ENCODE data around the gene NHLRC1. TPM values are rescaled to one million over a fixed set of nuclear protein-coding genes. Genes with fewer than 3 reads are reported as not detected.
A peak's percentile ranks its signal among the peaks of the same experiment; 100 is the strongest.
"Not testable (repeated sequence)": the region's sequence is repeated elsewhere in the genome, so short reads cannot be mapped to it uniquely, and the experiment has no call there.

The NHLRC1 gene
- polyA plus RNA-seq (ENCODE audit: insufficient read depth in 1 of 5, insufficient read length in 5 of 5, low replicate concordance in 1 of 5): 1 to 10 TPM; 1.9 to 2.6 (median 2.2) TPM
- long read RNA-seq, donor 1, transcript NHLRC1-201 (1 exons, 2,248 nt): major isoform, 6 of 6 reads
- long read RNA-seq, donor 1, partial matches to known transcripts: 0 of 6 reads
- long read RNA-seq, donor 1, other reads (novel, unspliced or antisense): 0 of 6 reads
- long read RNA-seq, donor 2, partial matches to known transcripts: 0 of 4 reads
- long read RNA-seq, donor 2, other reads (novel, unspliced or antisense): 0 of 4 reads
- long read RNA-seq, donor 3, partial matches to known transcripts: 0 of 3 reads
- long read RNA-seq, donor 3, other reads (novel, unspliced or antisense): 0 of 3 reads
- long read RNA-seq, donor 4: 0 reads
- long read RNA-seq, donor 5, partial matches to known transcripts: 0 of 4 reads
- long read RNA-seq, donor 5, other reads (novel, unspliced or antisense): 0 of 4 reads
- long read RNA-seq, donor 6, partial matches to known transcripts: 0 of 4 reads
- long read RNA-seq, donor 6, other reads (novel, unspliced or antisense): 0 of 4 reads
- long read RNA-seq, donor 7, partial matches to known transcripts: 0 of 2 reads
- long read RNA-seq, donor 7, other reads (novel, unspliced or antisense): 0 of 2 reads
- long read RNA-seq, donor 8, partial matches to known transcripts: 0 of 2 reads
- long read RNA-seq, donor 8, other reads (novel, unspliced or antisense): 0 of 2 reads

DNA sequence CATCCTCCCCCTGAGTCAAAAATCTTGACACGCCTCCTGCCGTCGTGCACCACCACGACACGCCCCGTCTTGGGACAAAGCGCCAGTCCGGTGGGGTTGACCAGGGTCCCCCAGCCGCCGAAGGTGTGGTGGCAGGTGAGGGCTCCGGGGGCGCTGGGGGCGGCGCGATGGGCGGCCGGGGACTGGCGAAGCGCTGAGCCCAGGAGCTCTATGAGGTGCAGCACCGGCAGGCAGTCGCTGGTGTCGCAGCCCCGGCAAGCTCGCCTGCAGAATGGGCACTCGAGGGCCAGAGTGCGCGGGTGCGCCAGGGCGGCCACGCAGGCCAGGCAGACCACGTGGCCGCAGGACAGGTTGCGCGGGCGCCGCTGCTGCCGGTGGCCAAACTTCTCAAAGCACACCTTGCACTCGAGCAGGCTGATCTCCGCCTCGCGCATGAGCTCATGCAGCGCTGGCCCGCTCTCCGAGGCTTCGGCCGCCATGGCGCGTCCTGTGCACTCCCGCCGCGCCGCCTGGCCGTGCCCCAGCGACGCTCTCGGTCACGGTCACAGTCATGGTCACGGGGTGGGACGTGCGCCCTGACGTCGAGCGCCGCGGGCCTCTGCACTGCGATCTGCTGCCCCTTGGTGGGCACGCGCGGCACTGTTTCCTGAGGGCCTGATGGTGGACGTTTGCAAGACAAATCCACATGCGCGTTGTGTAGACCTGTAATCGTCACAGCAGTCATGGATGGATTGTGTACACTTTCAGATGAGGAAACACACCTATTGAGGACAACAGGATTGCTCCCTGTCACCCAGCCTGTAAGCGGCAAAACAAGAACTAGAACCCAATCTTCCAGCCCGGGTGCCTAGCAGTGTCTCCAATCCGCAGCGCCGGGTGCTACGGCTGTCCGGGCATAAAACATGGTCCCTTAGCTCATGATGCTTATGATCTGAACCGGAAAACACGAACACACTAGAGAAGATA lies at the start of gene NHLRC1:
Gene NHLRC1, minus strand, starts transcription at position 550 of the 966 bp plus-strand sequence. Its CDS starts 71 bp downstream, at position 479.
- peak; percentile 84 to 85 for DNase-seq

DNA sequence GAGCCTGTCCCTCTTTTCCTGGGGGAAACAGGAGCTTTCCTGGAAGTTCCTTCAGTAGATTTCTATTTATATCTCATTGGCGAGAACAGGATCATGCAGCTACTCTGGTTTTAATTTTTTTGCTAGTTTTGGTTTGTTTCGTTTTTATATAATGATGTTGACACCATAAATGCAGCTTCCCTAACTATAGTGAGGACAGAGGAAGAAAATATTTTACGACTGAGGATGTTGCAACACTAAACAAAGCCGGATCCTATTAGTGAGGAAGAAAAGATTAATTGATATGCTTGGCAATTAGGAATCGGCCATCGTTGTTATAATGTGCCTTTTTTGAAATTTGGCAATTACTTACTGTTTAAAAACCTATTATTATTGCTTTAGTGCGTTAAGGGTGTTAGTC lies 49.4 kb upstream of the NHLRC1 start:
- no peak for DNase-seq

DNA sequence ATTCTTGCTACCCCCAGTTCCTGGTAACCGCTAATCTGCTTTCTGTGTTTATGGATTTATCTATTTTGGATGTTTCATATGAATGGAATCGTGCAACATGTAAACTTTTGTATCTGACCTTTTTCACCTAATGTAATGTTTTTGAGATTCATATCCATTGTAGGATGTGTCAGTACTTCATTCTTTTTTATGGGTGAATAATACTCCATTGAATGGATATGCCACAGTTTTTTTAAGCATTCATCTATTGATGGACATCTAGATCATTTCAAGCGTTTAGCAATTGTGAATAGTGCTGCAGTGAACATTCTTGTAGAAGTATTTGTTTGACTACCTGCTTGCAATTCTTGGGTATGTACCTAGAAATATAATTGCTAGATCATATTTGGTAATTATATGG lies 45.8 kb upstream of the NHLRC1 start:
- no peak for DNase-seq

DNA sequence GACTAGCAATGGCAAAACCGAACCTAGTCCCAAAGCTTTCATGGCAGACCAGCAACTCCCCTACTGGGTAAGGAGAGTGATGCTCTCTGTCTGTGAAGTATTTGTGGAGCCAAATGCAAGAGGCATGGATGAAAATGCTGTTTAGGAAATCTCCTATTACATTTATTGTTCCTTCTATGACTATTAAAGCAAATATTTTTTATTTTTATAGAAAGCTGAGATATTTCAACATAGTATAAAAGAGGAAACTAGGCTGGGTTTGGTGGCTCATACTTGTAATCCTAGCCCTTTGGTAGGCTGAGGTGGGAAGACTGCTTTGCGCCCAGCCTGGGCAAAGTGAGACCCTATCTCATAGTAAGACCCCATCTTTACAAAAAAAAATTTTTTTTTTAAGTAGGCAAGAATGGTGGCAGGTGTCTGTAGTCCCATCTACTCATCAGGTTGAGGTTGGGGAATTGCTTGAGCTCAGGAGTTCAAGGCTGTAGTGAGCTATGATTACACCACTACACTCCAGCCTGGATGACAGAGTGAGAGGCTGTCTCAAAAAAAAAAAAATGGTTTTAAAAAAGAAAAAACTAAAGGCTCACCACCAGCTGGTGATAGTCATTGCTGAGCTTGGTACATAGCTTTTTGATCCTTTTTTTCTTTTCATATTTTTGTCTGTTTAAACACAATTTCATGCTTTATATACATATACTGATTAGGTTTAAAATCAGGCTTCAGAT lies 44.0 kb upstream of the NHLRC1 start:
- DNase-seq: no peak

DNA sequence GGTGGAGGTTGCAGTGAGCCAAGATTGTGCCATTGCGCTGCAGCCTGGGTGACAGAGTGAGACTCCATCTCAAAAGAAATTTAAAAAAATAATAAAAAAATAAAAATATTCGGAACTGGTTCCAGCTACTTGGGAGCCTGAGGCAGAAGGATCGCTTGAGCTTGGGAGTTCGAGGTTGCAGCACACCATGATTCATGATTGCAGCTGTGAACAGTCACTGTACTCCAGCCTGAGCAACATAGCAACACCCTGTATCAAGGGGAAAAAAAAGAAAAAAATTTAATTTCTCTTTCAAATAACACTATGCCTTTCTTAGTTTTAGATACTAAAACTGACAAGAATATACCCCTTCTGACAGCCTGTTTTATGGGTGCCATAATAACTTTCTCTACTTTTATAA lies 43.3 kb upstream of the NHLRC1 start:
- no peak for DNase-seq

DNA sequence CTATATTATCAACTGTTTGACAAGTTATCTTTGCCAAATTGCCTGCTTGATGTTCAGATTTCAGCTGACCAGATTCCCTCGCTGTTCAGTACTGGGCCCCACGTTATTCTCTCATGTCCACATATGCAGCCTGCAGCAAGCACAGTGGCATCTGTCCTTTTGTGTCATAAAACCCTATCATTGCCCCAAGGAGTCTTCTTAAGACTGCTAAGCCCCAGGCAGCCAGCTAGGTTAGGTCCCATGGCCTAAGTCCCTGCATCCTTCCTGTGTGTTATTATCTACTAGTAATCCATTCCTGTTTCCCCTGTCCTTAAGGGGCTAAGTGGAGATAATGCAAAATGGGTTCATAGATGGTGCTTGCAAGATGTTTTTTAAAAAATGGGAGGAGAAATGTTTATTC lies 39.9 kb upstream of the NHLRC1 start:
- no peak for DNase-seq

DNA sequence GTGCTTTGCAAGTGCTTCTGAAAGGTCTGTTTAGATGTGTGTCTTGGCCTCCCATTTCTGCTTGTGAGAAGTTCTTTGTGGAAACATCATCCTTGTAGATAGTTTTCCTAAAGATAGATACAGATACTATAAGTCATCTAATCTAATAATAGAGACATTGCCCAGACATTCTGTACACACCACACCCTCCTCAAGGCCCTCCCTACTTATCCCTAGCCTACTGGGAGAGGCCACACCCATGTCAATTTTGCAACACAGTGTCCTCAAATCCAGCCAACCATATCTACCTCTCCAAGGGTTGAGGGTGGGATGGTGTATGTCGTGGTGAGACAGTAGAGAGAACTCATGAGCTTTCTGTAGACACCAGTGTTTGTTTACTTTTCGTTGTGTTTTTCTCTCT lies 39.0 kb upstream of the NHLRC1 start:
- no peak for DNase-seq

DNA sequence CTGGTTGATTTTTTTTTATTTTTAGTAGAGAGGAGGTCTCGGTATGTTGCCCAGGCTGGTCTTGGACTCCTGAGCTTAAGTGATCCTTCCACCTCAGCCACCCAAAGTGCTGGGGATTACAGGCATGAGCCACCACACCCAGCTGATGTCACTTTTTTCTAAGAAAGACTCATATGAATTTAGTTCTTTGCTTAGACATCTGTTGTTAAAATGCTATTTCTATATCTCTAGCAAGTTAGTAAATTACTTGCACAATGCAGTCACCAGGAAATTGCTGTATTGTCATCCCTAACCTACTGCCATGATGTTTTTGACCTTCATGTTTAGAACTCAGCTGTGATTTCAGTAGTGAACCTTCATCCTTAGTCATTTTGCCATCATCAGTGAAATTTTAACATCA lies 38.4 kb upstream of the NHLRC1 start:
- no peak for DNase-seq

DNA sequence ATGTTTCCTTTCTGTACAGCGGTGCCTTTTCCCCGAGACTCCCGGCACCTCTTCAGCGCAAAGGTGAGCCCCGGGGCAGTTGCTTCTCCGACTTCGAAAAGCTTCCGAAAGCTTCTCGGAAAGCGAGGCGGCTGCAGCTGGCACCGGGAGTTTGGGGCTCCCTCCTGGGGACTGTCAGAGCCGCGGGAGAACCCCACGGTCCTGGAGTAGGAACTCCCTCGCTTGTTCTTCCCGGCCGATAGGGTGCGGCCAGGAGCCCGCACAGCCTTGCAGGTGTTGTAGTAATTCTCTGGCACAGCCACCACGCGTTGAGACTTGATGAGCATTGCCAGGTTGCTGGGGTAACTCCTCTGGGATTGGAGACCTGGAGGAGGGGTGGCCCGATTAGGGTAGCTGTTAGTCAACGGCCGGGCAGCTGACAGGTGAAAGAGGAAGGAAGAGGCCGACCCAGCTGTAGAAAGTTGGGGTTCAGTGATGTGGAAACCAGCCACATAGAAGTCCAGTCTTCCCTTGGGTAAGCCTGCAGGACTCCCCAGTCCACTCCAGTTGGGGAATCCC lies 33.5 kb upstream of the NHLRC1 start:
- peak; percentile 34 to 39 for DNase-seq

DNA sequence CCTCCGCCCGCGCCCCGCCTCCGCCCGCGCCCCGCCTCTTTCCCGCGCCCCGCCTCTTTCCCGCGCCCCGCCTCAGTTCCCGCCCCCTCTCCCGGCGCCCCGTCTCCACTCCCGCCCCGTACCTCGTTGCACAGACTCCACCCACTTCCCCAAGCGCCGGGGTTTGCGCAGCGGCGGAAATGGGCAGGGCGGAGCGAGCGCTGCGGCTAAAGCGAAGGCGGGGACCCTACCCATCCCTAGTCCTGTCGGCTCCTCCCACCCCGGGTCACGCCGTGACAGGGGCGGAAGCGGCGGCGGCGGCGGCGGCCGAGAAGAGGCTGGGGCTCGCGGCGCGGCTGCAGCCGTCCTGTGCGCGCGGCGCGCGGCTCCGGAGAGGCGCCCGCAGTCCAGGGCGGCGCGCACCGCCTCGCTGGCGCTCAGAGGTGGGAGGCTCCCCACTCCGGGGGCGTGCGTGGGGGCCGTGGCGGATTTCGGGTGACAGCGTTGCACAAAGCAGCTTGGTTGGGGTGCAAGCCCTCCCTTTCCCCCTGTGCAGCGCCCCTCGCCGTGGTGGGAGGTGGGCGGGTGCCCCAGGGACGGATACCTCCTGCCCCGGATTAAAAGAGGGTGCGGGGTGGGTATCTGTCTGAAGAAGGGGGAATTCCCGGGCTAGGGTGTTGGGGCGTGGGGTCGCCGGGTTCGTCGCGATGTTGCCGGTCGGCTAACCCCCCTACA lies 32.8 kb upstream of the NHLRC1 start, which contains the start of gene KDM1B:
Gene KDM1B, plus strand, starts transcription at position 273 of the 714 bp plus-strand sequence. CDS start 4,474 bp downstream, outside the sequence.
- DNase-seq: peak; percentile 98

DNA sequence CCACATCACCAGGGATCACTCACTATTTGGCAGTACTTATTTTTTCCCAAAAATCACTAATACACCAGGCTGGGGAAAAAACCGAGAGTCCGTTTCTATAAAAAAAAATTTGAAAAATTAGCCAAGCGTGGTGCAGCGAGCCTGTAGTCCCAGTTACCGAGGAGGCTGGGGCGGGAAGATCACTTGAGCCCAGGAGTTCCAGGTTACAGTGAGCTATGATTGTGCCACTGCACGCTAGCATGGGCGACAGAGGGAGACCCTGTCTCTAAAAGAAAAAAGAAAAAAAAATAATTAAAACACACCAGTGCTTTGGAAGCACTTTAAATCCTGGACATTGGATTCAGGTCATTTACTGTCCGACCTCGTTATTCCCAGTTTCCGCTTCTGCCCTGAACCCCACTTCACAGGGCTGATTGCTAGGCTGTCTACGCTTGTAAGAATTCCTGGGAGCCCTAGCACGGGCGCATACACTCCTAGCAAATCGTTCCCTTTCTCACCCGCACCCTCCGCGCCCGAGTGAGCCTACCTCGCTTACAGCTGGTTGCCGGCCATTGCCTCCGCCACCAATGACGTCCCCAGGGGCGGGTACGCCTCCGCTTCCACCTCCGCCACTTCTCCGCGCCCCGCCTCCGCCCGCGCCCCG lies 32.2 kb upstream of the NHLRC1 start, which contains the start of gene TPMT:
Gene TPMT, minus strand, starts transcription at position 571 of the 643 bp plus-strand sequence. CDS start 5,950 bp downstream, outside the sequence.
- DNase-seq: no peak

DNA sequence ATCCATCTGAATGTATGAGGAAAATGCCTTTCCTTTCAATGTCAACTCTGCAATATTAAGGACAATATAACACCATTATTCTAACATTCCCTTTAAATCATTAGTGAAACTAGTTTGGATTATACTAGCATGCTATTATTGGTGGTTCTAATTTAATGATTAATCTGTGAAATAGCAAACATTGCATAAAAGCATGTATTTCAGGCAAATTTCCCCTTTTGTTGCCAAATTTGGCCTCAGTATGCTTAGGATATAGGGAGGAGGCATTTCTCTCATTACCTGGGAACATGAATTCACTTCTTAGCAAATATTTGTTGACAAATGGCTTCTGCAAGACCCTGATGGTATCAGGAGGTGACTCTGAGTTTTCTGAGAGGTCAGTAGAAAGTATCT lies 30.8 kb upstream of the NHLRC1 start:
- no peak for DNase-seq

DNA sequence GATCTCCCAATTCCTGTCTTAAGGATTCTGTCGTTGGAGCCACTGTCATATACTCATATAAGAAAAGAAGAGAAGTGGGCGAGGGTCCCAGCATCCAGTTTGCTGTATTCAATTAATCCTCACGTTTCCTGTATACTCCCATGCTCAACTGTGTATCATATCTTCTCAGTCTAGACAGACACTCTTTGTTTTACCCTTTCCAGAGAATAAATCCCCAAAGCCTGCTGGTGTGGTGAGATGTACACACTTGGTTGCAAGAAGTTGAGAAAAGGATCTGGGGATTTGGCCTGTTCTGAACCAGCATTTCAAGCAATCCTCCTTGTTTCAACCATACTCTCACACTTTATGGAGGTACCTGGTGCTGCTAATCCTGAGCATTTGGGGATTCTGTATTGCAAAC lies 29.3 kb upstream of the NHLRC1 start:
- DNase-seq: no peak

DNA sequence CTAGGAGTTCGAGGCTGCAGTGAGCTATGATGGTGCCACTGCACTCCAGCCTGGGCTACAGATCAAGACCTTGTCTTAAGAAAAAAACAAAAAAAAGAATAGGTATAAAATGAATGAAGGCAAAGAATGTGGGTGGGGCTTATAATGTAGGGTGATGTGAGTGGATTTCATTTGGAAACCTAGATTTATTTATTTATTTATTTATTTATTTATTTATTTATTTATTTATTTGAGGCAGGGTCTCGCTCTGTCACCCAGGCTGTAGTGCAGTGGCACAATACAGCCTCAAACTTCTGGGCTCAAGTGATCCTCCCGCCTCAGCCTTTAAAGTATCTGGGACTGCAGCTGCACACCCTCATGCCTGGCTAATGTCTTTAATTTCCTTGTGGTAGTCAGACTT lies 28.9 kb upstream of the NHLRC1 start:
- not testable (repeated sequence) for DNase-seq

DNA sequence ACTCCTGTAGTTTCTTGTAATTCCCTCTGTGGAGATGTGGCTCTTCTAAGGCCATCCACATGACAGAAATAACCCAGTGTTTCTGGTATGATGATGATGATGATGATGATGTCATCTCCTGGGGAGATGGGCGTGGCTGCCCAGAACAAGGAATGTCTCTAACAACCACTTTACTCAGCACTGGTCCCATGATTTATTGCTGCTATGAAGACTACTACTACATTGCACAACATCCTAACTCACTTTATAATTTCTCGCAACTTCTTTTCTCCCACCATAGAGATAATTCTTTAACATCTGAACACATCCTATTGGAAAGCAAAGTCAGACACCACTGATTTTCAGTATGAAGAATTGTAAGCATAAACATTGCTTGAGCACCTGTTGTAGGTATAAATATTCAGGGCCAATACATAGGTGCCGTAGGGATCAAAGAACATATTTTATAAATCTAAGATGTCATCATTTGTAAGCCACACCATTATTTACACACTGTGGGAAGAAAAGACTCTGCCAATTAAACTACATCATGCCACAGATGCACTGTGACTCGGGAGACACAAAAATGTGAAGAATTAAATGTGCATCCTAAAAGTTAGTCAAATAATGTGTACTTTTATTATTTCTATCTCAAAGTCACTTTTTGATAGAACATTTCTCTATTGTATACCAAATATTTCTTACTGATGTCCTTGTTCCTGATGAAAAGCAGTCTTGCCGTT lies 26.0 kb upstream of the NHLRC1 start:
- no peak for DNase-seq

DNA sequence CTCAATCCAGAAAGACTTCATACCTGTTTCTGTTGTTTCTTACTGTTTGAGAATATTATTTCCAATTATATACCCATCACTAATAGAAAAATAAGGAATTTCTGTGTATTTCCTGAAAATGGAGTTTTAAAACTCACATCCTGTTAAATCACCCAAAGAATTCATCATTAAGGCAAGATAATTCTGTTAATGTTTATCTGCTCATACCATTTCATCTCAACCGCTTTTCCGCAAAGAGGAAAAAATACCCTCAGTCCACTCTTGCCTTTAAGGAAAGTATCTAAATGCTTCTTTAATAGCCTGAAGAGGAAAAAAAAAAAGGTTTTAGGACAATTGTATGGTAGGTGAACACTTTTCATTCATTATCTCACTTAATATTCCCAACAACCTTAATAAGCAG lies 25.1 kb upstream of the NHLRC1 start:
- DNase-seq: no peak

DNA sequence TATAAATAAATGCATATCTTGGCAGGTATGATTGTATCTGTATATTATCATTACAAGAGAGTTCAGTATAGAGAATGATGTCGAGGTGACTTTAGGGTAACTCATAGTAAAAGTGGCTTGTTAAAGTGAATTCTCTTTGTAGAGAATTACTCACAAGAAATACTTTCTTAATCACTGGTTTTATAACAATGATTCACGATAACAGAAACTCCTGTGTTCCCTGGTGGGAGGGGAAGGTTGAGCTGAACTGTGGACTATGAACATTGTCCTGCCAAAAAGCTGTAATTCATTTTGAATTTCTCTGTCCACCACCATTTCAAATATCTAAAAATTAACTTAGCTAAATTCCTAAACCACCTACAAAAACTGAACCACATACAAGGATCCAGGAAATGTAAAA lies 24.7 kb upstream of the NHLRC1 start:
- DNase-seq: no peak

DNA sequence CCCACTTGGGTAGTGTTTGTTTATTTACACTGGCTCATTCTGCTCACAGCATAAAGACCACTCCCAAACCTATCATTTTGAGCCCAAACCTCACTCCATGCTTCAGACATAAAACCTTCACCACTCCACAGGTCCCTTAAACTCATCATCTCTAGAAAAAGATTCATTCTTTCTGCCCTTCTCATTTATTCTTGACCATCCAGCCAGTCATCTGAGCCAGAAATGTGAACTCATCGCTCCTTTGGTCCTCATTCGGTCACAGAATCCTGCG lies 20.0 kb upstream of the NHLRC1 start:
- no peak for DNase-seq

Measured in right lung (tissue), 10 donors.